Liver (tissue), 3 donors: ENCODE measurements around the gene COL3A1.

Experiments
- FOXA1 ChIP-seq: IDR thresholded peaks from 2 replicates; pipeline ENCODE4 v1.6.1; 2016; ENCODE audit warnings: antibody characterized with exemption
- GABPA ChIP-seq, 2 donors: IDR thresholded peaks in 1 of 2; conservative IDR thresholded peaks in 1 of 2; 2 replicates each; pipeline ENCODE4 v1.6.1; 2016; ENCODE audit warnings: antibody characterized with exemption in 2 of 2, mild to moderate bottlenecking in 1 of 2, moderate library complexity in 1 of 2
- JUND ChIP-seq, 2 donors: IDR thresholded peaks; 2 replicates each; pipeline ENCODE4 v1.6.1; 2016; ENCODE audit warnings: antibody characterized with exemption in 2 of 2
- TF ChIP-seq, protein P1 (sequence below): fragments of 150-350 bp; IDR thresholded peaks from 2 replicates; pipeline ENCODE4 v1.5.1; 2017; ENCODE audit warnings: improper control_type of control experiment, low read depth, low read length; ENCODE audit not compliant: missing input control
- TF ChIP-seq, protein P2 (sequence below): IDR thresholded peaks from 2 replicates; pipeline ENCODE4 v1.6.1; 2016; ENCODE audit warnings: antibody characterized with exemption
- TF ChIP-seq, protein P3 (sequence below): IDR thresholded peaks from 2 replicates; pipeline ENCODE4 v1.6.1; 2016; ENCODE audit warnings: antibody characterized with exemption, mild to moderate bottlenecking
- TF ChIP-seq, protein P4 (sequence below): IDR thresholded peaks from 2 replicates; pipeline ENCODE4 v1.6.1; 2016; ENCODE audit warnings: antibody characterized with exemption
- TF ChIP-seq, protein P5 (sequence below): IDR thresholded peaks from 2 replicates; pipeline ENCODE4 v1.6.1; 2016; ENCODE audit warnings: antibody characterized with exemption
- donor health status: healthy.
- donor health status: healthy.

DNA sequence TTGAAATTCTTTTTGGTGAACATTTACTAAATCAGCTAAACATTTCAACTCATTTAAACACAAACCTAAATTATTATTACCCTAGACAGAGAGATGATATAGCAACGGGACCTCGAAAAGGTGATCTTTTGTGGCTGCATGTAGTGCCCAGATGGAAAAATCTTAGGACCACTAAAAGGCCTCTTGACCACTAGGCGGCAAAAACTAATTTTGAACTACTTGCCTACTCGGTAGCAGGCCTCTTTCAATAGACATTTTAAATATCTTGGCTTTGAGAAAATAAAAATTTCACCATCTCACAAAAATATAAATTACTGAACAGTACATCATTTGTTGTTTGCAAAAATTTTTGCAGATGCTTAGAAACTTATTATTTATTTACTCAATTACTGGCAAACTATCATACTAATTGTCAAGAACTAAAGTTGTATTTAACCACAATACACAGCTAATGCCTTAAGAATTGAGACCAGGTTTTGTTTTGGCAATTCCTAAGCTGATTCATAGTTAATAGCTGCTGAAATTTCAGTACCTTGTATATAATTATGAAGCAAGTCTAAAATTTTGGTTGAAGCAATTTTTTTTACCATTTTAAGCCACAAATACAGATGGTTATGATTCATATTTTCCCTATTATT is 9.4 kb downstream of the COL3A1 start:
- TF ChIP-seq, protein P1, sequence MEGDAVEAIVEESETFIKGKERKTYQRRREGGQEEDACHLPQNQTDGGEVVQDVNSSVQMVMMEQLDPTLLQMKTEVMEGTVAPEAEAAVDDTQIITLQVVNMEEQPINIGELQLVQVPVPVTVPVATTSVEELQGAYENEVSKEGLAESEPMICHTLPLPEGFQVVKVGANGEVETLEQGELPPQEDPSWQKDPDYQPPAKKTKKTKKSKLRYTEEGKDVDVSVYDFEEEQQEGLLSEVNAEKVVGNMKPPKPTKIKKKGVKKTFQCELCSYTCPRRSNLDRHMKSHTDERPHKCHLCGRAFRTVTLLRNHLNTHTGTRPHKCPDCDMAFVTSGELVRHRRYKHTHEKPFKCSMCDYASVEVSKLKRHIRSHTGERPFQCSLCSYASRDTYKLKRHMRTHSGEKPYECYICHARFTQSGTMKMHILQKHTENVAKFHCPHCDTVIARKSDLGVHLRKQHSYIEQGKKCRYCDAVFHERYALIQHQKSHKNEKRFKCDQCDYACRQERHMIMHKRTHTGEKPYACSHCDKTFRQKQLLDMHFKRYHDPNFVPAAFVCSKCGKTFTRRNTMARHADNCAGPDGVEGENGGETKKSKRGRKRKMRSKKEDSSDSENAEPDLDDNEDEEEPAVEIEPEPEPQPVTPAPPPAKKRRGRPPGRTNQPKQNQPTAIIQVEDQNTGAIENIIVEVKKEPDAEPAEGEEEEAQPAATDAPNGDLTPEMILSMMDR: peak; percentile 23
- TF ChIP-seq, protein P2, sequence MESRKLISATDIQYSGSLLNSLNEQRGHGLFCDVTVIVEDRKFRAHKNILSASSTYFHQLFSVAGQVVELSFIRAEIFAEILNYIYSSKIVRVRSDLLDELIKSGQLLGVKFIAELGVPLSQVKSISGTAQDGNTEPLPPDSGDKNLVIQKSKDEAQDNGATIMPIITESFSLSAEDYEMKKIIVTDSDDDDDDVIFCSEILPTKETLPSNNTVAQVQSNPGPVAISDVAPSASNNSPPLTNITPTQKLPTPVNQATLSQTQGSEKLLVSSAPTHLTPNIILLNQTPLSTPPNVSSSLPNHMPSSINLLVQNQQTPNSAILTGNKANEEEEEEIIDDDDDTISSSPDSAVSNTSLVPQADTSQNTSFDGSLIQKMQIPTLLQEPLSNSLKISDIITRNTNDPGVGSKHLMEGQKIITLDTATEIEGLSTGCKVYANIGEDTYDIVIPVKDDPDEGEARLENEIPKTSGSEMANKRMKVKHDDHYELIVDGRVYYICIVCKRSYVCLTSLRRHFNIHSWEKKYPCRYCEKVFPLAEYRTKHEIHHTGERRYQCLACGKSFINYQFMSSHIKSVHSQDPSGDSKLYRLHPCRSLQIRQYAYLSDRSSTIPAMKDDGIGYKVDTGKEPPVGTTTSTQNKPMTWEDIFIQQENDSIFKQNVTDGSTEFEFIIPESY: no peak
- TF ChIP-seq, protein P3, sequence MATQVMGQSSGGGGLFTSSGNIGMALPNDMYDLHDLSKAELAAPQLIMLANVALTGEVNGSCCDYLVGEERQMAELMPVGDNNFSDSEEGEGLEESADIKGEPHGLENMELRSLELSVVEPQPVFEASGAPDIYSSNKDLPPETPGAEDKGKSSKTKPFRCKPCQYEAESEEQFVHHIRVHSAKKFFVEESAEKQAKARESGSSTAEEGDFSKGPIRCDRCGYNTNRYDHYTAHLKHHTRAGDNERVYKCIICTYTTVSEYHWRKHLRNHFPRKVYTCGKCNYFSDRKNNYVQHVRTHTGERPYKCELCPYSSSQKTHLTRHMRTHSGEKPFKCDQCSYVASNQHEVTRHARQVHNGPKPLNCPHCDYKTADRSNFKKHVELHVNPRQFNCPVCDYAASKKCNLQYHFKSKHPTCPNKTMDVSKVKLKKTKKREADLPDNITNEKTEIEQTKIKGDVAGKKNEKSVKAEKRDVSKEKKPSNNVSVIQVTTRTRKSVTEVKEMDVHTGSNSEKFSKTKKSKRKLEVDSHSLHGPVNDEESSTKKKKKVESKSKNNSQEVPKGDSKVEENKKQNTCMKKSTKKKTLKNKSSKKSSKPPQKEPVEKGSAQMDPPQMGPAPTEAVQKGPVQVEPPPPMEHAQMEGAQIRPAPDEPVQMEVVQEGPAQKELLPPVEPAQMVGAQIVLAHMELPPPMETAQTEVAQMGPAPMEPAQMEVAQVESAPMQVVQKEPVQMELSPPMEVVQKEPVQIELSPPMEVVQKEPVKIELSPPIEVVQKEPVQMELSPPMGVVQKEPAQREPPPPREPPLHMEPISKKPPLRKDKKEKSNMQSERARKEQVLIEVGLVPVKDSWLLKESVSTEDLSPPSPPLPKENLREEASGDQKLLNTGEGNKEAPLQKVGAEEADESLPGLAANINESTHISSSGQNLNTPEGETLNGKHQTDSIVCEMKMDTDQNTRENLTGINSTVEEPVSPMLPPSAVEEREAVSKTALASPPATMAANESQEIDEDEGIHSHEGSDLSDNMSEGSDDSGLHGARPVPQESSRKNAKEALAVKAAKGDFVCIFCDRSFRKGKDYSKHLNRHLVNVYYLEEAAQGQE: no peak
- TF ChIP-seq, protein P4, sequence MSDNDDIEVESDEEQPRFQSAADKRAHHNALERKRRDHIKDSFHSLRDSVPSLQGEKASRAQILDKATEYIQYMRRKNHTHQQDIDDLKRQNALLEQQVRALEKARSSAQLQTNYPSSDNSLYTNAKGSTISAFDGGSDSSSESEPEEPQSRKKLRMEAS: no peak
- TF ChIP-seq FOXA1: no peak
- no peak for TF ChIP-seq JUND (IDR thresholded peaks at IDR 0.05)
- TF ChIP-seq, protein P5, sequence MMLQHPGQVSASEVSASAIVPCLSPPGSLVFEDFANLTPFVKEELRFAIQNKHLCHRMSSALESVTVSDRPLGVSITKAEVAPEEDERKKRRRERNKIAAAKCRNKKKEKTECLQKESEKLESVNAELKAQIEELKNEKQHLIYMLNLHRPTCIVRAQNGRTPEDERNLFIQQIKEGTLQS: no peak
- TF ChIP-seq GABPA (IDR thresholded peaks at IDR 0.05 in 1 of 2, conservative IDR thresholded peaks at IDR 0.05 in 1 of 2): no peak
